NCI-H1694 treated with DMSO at 0.1 percent for 48 hours (cell line): ENCODE data around the gene ERC2.

ENCODE experiments used
- DNase-seq: peaks from one replicate; lab custom pipeline; 2025; lab: John Stamatoyannopoulos, UW

Gene ERC2

DNA sequence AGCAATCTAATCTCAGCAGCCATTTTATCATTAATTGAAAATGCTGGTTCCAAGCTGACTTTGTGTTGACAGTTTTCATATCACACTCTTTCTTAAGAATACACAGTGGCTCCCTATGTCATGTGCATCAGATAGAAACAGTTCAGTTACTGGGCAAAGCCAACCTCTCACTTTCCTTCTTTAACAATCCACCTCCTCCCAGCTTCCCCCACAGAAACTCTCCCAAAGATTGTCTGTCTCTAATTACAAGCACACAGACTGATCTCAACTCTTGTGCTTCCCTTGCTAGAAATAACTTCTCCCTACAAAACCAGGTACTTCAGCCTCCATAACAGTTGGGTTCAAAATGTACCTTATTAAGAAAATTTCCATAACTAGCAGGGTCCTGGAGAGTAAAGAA, 752.2 kb downstream of the ERC2 start:
- no peak for DNase-seq

DNA sequence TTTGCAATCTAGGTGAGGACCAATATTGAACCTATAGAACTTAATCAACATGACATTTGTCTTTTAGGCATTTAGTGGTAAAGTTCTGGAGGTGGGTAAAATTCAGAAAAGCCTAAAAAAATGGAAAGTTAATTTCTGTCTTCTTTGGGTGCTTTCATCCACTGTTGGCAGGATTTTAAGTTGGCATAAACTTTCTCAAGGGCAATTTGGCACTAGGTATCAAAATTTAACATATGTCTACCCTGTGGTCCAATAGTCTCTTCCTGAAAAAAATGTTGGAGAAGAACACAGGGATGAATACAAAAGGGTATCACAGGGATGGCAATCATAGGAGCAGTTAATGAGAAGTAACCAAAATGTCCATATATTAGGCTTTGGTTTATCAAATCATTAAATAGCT, 754.2 kb downstream of the ERC2 start:
- DNase-seq: no peak

DNA sequence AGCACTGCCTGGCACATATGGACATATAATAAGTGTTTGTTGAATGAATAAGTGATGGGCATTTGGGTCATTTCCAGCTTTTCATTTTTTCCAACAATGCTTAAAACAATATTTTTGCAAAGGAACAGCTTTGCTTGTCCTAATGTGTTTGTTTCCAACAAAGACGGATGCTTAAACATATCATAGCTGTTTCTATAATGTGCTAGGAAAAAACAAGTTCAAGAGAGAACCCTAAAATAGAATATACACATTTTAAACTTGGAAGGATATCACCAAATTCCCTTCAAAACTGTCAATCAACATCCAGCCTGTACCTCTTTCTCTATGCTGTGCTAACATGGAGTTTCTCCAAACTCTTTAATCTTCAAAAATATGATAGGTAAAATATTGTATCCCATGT, 756.6 kb downstream of the ERC2 start:
- no peak for DNase-seq

DNA sequence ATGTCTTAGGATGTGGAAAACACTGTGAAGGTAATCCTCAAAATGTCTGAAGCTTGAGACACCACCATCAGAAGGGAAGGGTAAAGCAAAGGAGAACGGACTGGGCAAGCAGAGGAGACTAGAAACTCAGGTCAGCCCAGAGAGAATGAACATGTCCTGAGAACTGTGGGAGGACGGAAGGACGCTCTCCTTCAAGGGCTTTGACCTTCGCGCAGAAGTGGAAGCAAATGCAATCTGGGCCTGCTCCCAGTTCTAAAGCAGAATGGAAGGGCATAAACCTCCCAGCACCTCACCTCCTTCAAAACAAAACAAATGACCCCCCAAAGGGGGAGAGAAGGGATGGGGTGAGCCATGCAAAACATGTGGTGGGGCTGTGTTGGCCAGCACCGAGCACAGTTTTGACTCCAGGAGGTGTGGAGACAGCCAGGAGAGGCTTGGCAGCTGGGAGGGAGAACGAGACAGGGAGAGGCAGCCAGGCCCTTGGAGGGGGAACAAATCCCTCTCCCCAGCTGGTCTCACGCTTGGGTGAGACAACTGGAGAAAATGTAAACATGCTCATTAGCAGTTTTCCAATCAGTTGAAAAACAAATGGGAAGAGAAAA, 758.8 kb downstream of the ERC2 start:
- DNase-seq: no peak

DNA sequence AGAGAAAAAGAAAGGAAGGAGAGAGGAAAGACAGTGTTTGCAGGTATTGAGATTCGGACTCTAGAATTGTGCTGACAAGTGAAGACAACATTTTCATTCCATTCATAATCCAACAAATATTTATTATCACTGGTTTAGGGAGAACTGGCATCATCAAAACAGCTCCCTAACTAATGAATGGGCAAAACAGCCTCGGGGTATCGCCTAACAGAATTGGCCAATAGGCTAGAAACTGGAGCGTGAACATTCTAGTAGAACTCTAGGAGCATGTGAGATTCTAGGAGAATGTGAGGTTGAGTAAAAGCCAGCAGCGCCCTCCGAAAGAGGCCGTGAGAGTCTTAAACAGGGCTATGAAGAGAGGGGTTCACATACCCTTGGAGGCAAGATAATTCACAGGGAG, 759.3 kb downstream of the ERC2 start:
- no peak for DNase-seq

DNA sequence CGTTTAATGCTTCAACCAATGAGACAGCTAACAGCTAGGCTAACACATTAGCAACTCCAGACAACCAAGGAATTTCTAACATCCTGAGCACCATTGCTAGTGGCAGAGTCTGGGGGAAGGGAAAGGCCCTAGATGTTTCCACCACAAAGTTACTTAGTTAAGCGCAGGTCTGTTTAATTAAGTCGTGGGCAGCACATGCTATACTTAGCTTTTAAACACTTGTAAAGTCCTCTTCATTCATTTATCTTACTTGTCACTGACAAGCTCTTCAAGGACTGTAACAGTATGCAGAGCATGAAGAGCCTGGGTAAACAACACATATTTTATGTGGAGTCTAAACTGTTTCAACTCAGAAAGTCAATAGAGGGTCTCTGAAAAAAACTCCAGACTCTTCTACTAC, 760.0 kb downstream of the ERC2 start:
- DNase-seq: no peak

DNA sequence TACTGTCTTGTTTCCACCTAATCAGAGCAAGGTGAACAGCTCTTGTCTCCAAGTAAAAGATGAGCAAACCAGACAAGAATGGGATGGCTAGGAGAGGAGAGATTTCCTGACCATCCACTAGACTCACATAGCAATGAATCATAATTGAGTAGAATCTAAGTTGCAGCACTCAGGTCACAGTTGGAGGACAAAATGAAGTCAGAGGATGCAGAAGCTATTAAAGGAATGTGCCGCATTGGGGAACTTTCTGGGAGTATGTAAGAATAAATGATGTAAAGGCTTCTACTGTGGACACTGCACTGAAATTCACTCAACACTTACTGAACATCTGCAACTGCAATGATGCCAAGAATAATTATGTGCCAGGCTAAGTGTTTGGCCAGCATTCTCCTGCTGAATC, 763.7 kb downstream of the ERC2 start:
- no peak for DNase-seq

DNA sequence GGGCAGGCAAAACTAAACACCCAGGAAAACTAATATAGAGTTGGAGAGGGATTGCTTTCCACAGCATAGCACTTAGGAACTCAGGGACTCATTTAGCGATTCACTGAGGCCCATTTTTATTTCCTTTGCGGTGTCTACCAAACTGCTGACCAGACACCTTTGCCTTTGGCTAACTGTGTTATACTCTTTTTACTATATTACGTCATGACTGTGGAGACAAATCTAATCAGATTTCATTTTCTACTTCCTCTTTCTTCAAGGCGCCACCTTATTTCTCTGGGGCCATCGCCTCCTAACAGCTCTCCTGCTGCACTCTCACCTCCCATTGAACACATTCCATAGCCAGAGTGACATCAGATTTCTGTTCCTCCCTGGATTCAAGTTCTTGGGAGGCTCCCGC, 765.4 kb downstream of the ERC2 start:
- DNase-seq: no peak

DNA sequence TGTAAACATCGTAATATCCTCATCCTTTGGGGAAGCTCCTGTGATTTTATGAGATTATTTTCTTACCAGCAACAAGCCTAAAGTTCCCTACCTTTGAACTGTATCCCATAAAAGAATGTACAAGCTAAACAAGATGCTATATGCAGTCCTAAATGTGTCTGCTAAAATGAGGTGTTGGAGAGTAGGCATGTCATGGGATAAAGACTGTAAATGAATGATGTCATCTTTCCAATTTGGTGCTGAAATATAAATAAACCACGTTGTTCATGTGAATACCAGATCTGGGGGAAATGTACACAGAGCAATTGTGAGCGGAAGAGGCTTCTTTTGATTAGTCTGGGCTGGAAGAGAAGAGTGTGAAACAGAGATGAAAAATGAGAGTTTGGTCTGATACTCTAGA, 766.3 kb downstream of the ERC2 start:
- DNase-seq: no peak

DNA sequence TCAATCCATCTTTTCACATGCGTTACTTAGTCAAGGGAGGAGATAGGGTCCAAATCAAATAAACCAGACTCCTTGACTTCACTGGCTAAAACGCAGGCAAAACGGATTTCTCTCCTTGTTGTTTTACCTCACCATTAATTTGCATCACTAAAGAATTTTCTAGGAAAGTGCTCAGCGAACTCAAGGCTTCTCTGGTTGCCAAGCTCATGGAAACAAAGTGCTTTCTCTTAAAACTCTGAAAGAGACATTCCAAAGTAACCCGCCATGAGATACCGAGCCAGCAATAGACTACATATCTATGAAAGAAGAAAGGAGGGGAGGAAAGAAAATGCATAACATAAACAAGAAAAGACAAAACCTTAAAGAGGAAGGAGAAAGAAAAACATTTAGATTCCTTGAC, 769.4 kb downstream of the ERC2 start:
- no peak for DNase-seq

DNA sequence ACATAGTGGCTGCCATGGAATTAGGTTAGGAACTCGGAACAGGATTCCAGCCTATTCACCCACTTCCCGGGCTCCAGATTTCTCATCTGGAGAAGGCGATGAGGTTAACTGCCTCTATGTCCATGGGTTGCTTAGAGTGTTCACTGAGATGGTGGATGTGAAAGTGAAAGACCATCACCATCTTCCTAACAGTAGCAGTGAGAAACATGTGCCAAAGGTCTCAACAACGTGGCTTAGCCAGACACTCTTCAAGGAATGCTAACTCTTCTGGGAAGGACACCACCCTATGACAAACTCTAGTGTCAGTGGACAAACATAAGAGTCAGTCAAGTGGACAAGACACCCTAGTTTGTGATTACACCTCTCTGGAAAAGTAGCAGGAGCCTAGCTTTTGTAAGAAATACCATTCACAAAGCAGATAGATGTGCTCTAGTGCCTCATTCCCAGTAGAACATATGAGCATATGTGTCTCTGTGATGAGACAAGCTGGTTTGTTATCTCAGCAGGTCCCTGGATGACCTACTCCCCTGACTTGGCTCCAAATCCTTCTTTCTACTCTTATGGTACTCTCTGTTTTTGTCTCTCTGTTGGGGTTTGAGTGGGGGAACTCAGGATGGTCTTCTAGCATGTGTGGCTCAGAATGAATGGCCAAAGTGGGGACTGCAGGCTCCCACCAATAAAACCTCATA, 770.9 kb downstream of the ERC2 start:
- DNase-seq: no peak

DNA sequence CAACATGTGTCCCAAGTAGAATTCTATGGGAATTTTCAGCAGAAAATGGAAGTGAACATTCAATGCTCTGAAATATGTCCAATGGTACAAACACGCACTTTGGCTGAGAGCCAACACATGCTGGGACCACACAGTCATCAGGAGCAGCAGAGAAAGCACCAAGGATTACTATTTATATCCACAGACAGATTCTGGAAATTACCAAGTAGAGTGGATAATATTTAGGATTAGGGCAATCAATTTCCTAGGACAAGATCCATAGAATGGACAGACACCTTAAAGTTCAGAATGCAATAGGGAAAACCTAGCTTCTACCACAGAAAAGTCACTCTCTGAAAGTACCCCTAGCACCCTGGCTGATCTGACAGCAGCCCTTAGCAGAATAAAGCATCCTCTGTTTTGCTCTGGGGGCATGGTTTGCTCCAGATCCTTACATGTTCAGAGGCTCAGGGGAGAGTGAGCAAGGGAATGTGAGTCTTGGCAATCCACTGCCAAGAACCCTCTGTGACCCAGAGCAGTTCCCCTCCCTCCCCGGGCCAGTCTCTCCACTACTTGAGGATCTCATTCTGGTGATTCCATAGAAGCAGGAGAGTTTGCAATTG, 775.2 kb downstream of the ERC2 start:
- DNase-seq: no peak

DNA sequence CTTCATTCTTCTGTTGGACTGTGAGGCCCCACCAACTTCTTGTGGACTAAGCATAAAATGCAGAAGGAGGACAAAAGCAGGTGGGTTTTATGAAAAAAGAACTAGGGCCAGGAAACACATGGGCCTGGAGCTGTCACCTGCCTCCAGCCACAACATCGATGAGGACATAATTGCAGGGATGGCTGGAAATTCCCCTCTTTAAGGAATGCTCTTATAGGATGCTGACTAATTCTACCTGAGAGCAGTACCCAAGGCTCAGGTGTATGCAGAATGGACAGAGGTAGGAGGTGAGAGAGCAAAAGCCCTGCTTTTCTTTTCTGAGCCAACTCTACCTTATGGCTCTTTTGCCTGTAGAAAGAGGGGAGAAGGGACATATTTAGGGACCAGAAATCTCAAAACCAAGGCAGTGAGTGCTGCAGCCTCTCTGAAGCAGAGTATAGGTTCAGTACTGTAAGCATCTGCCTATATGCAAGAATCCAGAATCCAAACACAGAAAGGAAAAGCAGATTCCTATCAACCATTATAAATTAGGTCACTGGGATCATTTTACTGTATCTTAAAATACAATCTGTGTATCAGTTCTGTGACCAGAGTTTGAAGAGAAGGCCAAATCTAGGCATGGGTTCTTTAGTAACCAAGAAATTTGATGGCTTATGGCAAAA, 775.8 kb downstream of the ERC2 start:
- DNase-seq: no peak

DNA sequence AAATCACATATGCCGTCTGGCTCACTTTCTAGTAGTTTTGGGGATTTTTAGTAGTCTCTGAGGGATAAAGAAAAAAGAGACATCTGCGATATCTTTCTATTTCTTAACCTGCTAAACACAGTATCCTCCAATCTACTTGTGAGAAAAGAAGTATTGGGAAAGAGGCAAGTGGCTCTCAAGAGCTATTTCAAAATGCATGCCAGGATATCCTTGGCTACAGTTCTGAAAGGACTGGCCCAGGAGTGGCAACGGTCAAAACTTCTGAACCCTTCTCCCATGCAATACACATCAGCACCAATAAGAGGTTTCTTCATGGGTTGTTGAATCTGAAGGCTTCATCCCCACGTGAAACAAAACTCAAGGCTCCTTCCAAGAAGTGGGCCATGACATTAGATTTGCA, 777.1 kb downstream of the ERC2 start:
- DNase-seq: no peak

DNA sequence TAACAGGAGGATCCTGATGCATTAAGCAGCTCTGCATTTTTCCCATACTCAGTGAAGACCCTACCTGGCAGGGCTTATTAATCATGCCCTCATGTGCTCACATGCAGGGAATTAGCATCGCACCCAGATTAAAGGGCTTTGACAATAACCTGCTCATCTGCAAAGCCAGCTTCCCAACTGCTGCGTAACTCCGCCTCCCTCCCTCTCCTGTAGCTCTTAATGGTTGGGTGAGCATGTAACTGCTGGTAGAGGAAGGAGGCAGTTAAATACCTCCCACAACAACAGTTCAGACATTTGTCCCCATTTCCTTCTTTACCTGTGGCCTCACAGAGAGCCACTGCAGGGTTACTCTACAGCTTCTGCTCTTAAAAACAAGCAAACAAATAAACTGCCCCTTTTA, 777.5 kb downstream of the ERC2 start:
- DNase-seq: no peak

DNA sequence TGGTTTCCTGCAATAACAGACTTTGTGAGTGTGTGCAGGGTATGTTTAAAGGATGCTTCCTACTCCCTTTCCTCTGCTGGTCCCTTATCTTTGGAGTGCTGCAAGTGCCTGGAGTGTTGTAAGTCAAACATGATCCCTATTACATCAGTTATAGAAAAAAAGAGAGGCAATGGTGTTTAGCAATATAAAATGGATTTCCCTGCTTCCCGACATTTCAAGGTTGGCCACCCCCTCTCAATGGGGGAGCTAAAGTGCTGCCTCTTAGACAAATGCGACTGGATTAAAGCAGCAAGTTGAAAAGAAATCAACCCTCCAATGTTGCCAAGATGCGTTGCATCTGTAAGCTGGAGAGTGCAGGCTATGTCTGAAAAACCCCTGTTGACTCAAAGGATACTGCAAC, 778.1 kb downstream of the ERC2 start:
- DNase-seq: no peak

DNA sequence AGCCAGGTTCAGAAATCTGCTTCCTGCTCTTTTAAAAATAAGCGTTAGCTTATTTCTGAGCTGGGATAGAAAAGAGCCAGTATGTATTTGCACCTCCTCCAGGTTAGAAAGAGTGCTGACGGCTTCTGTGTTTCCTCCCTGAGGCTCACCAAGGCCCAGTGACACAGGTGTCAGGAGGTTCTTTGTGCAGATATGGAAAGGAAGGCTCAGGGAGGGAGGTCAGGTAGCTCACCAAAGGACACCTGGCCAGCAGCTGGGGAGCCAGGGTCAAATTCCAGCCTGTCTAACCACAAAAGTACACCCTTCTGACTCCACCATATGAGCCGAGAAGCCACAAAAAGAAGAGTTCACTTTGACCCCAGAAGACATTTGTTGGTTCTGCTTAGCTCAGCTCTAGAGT, 780.1 kb downstream of the ERC2 start:
- DNase-seq: no peak

DNA sequence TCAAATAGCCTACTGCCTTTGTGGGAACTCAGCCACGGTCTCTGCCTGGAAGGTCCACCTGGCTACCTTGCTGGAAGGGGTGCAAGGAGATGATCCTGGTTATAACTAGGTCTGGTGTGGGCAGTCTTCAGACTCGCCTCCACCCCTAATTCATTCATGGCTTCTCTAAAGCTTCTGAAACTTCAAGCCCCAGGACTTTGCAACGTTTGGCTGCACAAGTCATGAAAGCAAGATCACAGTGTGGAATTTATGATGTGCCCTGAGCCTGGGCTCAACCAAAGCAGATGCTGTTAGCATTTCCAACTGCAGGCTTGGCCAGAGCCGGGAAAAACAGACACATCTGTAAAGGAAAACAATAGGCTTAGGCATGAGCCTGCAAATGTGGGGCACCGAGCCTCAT, 780.7 kb downstream of the ERC2 start:
- DNase-seq: no peak

DNA sequence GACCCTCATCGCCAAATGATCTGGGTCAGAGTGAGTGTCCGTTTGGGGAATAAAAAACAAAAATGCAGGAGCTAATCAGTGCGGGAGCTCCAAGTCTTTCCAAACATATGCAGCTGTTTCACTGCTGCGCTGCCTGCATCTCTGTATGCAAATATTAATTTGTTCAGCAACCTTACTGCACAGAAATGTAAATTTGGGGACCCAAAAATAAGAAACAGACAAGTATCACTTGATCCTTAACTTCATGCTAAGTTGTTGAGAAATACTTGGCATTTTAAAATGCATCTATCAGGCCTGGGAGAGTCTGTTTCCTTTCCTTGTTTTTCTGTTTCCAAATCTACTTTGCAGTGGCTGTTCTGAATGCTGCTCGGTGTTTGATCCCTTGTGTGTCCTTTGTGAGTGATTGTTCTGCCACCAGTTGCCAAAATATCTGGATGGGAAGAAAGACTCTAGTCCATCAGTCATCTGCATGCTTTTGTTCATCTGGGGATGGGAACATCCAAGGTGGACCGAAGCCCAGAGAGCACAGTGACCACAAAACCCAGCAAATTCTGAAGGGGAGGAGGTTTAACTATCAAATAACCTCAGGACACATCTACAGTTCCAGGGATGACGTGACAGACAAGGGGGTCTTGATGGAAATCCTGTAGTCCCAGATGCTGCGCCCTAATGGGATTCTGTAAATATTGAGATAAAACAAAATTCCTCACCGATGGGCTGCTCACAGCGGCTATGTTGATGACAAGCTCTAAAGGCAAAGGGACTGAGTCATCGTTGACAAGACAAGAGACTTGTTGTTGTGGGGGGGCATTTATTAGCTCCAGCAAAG, 781.6 kb downstream of the ERC2 start:
- DNase-seq: no peak

DNA sequence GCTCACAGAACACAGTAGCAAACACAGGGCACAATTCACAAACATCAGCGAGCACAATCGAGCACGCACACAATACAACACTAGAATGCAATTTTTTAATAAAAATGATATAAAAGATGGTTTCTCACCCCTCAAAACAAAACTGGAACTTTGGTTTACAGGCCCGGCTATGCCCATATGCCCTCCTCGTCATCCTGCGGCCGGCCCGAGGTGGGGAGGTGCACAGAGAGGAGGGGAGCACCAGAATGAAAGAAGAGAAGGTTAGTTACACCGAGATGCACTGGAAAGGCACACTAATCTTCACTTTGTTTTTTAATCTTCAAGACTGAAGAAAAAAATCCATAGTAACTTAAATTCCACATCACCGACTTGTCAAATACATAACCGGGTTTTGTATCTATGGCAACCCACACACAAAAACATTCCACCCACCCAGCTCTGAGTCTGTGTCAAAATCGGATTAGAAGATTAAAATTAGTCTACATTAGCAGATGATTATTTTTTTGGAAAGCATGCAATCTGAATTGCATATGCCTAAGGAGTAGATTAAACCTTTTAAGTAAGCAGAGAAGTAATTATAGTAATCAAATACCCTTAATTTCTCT, 784.5 kb downstream of the ERC2 start:
- DNase-seq: no peak

DNA sequence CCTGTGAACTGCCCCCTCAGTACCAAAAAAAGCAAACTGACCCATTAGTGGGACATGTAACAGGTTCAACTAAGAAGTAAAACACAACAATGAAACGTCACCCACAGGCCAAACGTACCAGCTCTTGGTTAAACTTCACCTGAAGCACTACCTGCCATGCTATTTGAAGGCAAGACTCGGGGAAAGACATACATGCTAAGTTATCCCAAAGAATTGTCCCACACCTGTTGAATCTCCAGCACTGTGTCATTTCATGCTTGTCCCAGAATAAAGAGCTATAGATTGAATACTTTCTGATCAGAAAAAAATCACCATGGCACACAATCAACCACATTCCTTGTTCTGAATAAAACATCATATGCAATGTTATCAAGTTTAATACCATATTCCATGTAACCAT, 785.8 kb downstream of the ERC2 start:
- no peak for DNase-seq
